ENCODE results near the gene PM20D1. TPM values are rescaled to one million over a fixed set of nuclear protein-coding genes. Genes with fewer than 3 reads are reported as not detected.
"Not testable (repeated sequence)": the region's sequence is repeated elsewhere in the genome, so short reads cannot be mapped to it uniquely, and the experiment has no call there.

The PM20D1 gene
- total RNA-seq, 1 experiment from 2014 or later: not detected

- H3K9me3 ChIP-seq (ENCODE audit: insufficient read depth, low read depth): 0 out of 2 replicates have a peak, but pooled peaks cover 3% of the 10 kb centered on the region
- H3K27me3 ChIP-seq (ENCODE audit: insufficient read depth, low read depth): no peaks in the 10 kb centered on the region
- POLR2A ChIA-PET (ENCODE audit: unreplicated experiment): no interaction called here
- no peaks in the 10 kb centered on the region for H3F3A ChIP-seq (ENCODE audit: insufficient read depth, low read depth)
- no peak overlapping the region for H3K4me2 ChIP-seq
- H3K79me2 ChIP-seq (ENCODE audit: low read depth): no peaks in the 10 kb centered on the region
- peaks cover 9% of the 10 kb centered on the region; the same call in 1 of the 2 replicates for H3K9me2 ChIP-seq (ENCODE audit: insufficient read depth)
- no peak for TF ChIP-seq EZH2 (IDR thresholded peaks at IDR 0.05; ENCODE audit: low read depth)
- no peak for TF ChIP-seq CTCF (conservative IDR thresholded peaks at IDR 0.05)
- no peak overlapping the region for H3K4me3 ChIP-seq
- H4K20me1 ChIP-seq (ENCODE audit: insufficient read depth): no peaks in the 10 kb centered on the region
- no peak for DNase-seq
- H3K4me1 ChIP-seq (replicated peaks; ENCODE audit: insufficient read depth): no peaks in the 10 kb centered on the region
- CTCF ChIA-PET: no interaction called here
- no peaks in the 10 kb centered on the region for H3K36me3 ChIP-seq (ENCODE audit: low read depth)
- intact Hi-C loops (cut with micrococcal nuclease; ENCODE audit: unreplicated experiment): no loop called here
- H2AFZ ChIP-seq: no peak overlapping the region
- no TSS peak for BruUV-seq (replicated peaks)
- no peak overlapping the region for H3K27ac ChIP-seq
Observed at GRCh38 chr1:205880923-205881322, 31.0 kb upstream of the PM20D1 start.

GRCh38 chr1:205879974-205880373 is 30.0 kb upstream of the PM20D1 start:
- Histone ChIP-seq H3K9me2 (ENCODE audit: insufficient read depth) (peaks cover 9% of the 10 kb centered on the region; the same call in 1 of the 2 replicates), H4K20me1 (ENCODE audit: insufficient read depth) (no peaks in the 10 kb centered on the region), H3K36me3 (ENCODE audit: low read depth) (no peaks in the 10 kb centered on the region), H3K79me2 (ENCODE audit: low read depth) (no peaks in the 10 kb centered on the region), H3F3A (ENCODE audit: insufficient read depth, low read depth) (no peaks in the 10 kb centered on the region), H3K9me3 (ENCODE audit: insufficient read depth, low read depth) (0 out of 2 replicates have a peak, but pooled peaks cover 3% of the 10 kb centered on the region), H2AFZ (no peak overlapping the region), H3K4me2 (no peak overlapping the region), H3K27ac (no peak overlapping the region), H3K27me3 (ENCODE audit: insufficient read depth, low read depth) (0 out of 2 replicates have a peak, but pooled peaks cover 5% of the 10 kb centered on the region), H3K4me1 (replicated peaks; ENCODE audit: insufficient read depth) (no peaks in the 10 kb centered on the region), H3K4me3 (no peak overlapping the region)
- intact Hi-C loops (cut with micrococcal nuclease; ENCODE audit: unreplicated experiment): no loop called here
- POLR2A ChIA-PET (ENCODE audit: unreplicated experiment): no interaction called here
- no TSS peak for BruUV-seq (replicated peaks)
- DNase-seq: no peak
- TF ChIP-seq CTCF (conservative IDR thresholded peaks at IDR 0.05): no peak
- no peak for TF ChIP-seq EZH2 (IDR thresholded peaks at IDR 0.05; ENCODE audit: low read depth)
- CTCF ChIA-PET: no interaction called here

- Histone ChIP-seq H3K4me3 (no peak overlapping the region), H3K79me2 (ENCODE audit: low read depth) (no peaks in the 10 kb centered on the region), H2AFZ (no peak overlapping the region; the same call in 1 of the 2 replicates), H3K9me2 (ENCODE audit: insufficient read depth) (peaks cover 9% of the 10 kb centered on the region; the same call in 1 of the 2 replicates), H3K4me2 (no peak overlapping the region), H3K4me1 (replicated peaks; ENCODE audit: insufficient read depth) (no peaks in the 10 kb centered on the region), H4K20me1 (ENCODE audit: insufficient read depth) (no peaks in the 10 kb centered on the region), H3F3A (ENCODE audit: insufficient read depth, low read depth) (no peaks in the 10 kb centered on the region), H3K36me3 (ENCODE audit: low read depth) (no peaks in the 10 kb centered on the region), H3K9me3 (ENCODE audit: insufficient read depth, low read depth) (0 out of 2 replicates have a peak, but pooled peaks cover 3% of the 10 kb centered on the region), H3K27ac (no peak overlapping the region), H3K27me3 (ENCODE audit: insufficient read depth, low read depth) (0 out of 2 replicates have a peak, but pooled peaks cover 5% of the 10 kb centered on the region)
- CTCF ChIA-PET: no interaction called here
- intact Hi-C loops (cut with micrococcal nuclease; ENCODE audit: unreplicated experiment): no loop called here
- BruUV-seq (replicated peaks): no TSS peak
- no peak for TF ChIP-seq CTCF (conservative IDR thresholded peaks at IDR 0.05)
- no peak for TF ChIP-seq EZH2 (IDR thresholded peaks at IDR 0.05; ENCODE audit: low read depth)
- DNase-seq: no peak
- POLR2A ChIA-PET (ENCODE audit: unreplicated experiment): no interaction called here
Observed at GRCh38 chr1:205878026-205878425, 28.1 kb upstream of the PM20D1 start.

GRCh38 chr1:205873148-205873547 is 23.2 kb upstream of the PM20D1 start:
- H3K27ac ChIP-seq; H3K4me2 ChIP-seq; POLR2A ChIA-PET (ENCODE audit: unreplicated experiment); H3K4me1 ChIP-seq (replicated peaks; ENCODE audit: insufficient read depth); H3K9me2 ChIP-seq (ENCODE audit: insufficient read depth); H3K27me3 ChIP-seq (ENCODE audit: insufficient read depth, low read depth); CTCF ChIA-PET; H3F3A ChIP-seq (ENCODE audit: insufficient read depth, low read depth); H3K9me3 ChIP-seq (ENCODE audit: insufficient read depth, low read depth); H2AFZ ChIP-seq; H3K36me3 ChIP-seq (ENCODE audit: low read depth); BruUV-seq (replicated peaks); H3K79me2 ChIP-seq (ENCODE audit: low read depth); intact Hi-C loops (cut with micrococcal nuclease; ENCODE audit: unreplicated experiment); H3K4me3 ChIP-seq; DNase-seq; H4K20me1 ChIP-seq (ENCODE audit: insufficient read depth): not testable (repeated sequence)
